Hippocampal formation (tissue), 2 donors: ENCODE results near the gene PJA2.
"Not testable (repeated sequence)": the region's sequence is repeated elsewhere in the genome, so short reads cannot be mapped to it uniquely, and the experiment has no call there.

Source experiments
- DNase-seq, 2 donors: peaks; one replicate each; lab custom pipeline; 2025; lab: John Stamatoyannopoulos, UW

PJA2 gene, protein sequence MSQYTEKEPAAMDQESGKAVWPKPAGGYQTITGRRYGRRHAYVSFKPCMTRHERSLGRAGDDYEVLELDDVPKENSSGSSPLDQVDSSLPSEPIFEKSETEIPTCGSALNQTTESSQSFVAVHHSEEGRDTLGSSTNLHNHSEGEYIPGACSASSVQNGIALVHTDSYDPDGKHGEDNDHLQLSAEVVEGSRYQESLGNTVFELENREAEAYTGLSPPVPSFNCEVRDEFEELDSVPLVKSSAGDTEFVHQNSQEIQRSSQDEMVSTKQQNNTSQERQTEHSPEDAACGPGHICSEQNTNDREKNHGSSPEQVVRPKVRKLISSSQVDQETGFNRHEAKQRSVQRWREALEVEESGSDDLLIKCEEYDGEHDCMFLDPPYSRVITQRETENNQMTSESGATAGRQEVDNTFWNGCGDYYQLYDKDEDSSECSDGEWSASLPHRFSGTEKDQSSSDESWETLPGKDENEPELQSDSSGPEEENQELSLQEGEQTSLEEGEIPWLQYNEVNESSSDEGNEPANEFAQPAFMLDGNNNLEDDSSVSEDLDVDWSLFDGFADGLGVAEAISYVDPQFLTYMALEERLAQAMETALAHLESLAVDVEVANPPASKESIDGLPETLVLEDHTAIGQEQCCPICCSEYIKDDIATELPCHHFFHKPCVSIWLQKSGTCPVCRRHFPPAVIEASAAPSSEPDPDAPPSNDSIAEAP

DNA sequence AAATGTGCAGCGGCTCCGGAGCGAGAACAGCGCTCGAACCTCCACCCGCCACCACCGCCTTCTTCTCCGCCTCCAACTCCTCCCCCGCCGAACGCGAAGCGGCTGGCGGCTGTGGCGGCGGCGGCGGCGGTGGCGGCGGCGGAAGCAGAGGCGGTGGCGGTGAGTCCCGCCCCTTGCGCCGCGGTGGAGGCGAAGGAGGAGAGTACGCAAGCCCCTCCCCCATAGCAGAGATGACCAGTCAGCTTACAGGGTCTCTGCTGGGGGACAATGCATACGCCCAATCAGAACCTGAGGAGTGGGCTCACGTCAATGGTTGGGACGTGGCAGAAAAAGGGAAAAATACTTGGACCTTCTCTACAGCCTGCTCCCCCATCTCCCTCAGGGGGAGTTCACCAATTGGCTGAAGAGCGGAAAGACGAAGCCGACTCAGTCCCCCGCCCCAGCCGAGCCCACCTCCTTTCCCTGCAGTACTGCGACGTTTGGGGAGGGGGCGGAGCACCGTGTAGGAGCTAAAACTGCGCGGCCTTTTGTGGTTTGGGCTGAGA, at the start of gene PJA2:
Gene PJA2, minus strand, starts transcription at position 131 of the 545 bp plus-strand sequence. CDS start 26,541 bp downstream, outside the sequence.
- peak; percentile 98 for DNase-seq

DNA sequence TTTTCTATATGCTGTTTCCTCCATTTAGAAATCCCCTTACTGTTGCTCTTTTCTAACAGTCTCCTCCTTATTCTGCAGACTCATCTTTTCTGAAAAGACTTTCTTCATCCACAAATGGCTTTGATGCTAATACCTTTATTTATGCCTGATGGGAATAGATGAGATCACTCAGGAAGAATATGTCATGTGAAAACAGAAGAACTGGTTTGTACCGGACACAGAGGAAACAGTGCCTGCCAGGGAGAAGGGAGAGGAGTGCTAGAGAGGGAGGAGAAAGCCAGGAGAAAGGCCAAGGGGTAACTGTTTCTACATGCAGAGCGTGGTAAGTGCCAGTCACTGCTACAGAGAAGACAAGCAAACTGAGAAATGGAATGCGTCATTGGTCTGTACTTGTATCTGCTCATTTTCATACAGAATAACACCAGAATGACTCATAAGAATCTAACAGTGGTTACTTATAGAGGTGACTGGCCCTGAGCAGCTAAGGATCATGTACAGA, 45.9 kb upstream of the PJA2 start:
- DNase-seq = no peak

DNA sequence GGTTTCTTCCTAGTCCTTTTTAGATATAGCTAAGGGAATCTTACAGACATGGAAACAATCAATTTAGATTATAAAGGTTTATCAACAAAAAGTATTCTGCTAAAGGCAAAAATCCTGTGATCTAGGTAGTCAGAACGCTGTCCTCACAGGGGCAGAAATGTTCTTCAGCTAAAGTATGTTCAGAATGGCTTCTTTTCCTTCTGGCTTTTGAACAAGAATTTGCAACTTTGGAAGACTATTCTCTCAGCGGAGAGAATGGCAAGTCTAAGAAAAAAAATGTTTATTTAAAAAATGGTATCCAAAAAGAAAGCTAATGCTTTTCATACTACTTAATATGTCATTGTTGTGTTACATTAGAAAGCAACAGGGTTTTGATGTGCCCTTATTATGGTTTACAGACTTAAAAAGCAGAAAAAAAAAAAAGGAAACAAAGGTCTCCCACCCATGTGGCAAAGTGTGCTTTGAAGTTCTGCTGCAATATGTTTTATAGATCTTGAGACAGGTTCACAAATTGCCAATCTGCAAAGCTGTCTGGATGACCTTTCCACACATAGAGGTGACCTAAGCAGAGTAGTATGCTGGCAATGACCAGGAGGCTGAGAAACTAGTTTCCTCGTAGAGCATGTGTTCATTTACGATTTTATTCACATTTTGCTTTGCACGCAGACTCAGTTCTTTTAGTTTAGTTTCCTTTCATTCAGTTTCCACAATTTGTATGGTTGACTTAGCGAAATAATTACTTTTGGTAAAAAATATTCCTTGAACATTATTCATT, 45.1 kb upstream of the PJA2 start:
- no peak for DNase-seq

DNA sequence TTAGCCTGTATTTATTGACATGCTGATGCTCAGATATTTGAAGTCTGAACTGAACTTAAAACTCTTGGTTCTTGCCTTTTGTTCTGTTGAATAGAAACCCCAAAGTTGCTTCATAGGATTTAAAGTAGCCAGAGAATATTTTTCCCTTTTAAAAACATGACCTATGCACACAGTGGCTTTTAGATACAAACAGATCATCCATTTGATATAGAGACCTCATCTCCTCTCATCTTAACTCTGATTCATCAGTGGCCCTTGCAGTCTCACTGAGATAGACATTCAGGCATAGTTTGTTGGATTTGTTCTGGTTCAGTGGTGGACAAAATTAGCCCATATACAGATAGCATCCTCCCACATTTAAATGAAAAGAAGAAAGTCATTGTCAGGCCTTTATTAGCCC, 43.5 kb upstream of the PJA2 start:
- no peak for DNase-seq

DNA sequence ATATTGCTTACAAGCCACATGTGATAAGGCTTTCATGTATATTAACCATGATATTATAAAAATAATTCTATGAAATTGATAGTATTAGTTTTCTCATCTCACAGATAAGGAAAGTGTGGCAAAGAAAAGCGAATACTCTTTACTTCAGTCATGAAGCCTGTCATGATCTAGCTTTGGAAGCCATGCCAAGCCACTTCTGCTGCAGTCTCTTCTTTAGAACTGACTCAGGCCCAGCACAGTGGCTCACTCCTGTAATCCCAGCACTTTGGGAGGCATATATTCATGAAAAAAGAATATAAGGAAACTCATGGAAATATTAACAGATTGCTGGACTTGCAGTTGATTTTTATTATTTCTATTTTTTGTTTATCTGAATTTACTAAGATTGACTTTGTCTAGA, 42.9 kb upstream of the PJA2 start:
- DNase-seq = no peak

DNA sequence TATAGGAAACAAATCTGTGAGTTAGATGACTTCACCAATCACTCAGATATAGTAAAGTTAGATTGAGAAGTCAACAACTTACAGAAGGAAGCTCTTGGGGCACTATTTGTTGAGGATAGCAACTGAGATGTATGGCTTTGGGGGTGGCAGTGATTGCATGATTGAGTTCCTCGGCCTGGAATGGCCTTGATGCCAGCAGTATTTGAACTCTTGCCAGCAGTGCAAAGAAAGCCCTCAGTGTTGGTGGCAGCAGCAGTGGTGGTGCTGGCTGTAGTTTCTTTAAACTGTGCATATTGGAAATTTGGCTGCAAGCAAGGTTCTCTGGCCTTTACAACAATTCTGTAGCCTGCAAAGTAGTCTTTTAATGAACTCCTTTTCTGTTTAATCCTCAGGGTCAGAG, 41.4 kb upstream of the PJA2 start:
- DNase-seq = peak; percentile 58 to 60

DNA sequence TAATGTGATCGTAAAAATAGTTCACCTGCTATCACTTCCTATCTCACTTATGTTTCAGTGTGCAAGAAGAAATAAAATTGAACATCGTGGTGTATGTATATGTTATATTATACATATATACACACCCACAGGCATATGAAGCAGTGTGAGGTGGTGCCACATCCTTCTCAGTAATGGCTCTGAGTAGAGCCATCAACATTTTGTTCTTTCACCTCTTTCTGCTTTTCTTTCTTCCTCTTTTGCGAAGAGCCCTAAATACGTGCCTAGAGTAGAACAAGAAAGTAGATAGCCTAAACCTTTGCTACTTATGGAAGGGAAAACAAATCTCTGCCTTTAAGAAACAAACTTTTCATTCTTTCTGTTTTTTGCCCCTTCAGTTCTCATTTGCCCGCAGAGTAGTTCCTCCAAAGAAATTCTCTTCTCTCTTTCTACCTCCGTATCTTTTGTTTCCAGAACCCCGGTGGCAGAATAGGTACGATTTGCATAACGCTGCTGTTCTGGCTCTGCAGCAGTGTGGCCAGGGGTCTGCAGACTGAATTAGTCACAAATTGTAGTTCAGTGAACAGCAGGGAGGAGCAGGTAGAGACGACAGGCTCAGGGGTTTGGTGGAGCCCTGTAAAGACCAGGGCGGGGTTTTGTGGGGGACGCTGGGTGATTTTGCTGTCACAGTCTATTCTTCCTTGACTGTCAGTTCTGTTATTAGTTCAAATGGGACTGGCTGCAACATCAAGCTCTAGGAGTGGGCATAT, 40.5 kb upstream of the PJA2 start:
- no peak for DNase-seq

DNA sequence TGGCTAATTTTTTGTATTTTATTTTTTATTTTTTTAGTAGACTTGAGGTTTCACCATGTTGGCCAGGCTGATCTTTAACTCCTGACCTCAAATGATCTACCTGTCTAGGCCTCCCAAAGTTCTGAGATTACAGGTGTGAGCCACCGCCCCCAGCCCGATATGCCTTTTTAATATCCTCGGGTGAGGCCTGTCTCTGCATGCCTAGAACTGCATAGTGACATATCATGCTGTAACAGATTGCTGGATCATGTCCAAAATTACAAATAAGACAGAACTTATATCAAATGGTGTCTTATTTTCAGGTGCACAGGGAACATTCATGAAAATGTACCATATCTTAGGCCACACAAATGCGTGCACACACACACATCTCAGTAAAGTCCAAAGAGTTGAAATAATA, 39.1 kb upstream of the PJA2 start:
- DNase-seq = no peak

DNA sequence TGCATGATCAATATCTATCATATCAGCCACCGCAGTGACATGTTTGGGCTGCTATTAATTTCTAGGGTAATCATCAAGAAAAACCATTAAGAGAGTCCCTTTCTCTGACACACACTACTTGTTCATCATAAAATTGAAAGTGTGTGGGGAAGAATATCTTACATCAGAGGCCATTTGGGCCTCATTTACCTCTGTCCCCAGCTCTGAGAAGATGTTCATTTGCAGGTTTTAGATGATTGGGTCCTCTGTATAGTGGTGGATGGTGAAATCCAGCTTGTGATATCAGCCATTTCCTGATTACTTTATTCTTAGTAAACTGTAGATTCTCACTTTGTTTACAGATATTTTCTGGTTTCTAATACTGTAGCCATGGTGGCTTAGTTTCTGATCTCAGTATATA, 29.8 kb upstream of the PJA2 start:
- DNase-seq = no peak

DNA sequence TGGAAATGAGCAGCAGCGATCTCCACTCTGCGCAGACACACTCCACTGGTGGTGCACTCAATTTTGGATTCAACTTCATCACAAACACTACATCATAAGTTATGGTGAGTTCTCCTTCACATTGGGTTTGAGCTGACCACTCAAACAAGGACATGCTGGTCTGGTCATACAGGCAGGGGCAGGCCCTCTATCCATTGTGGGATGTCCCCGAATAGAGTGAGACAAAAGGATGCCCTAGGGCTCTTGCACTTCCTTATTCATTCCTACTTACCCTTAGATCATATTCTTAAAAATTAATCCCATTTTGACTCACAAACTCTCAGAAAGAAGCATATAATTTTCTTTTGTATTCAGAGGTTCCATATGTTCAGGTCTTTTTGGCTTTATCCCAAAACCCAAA, 16.3 kb upstream of the PJA2 start:
- DNase-seq = no peak

DNA sequence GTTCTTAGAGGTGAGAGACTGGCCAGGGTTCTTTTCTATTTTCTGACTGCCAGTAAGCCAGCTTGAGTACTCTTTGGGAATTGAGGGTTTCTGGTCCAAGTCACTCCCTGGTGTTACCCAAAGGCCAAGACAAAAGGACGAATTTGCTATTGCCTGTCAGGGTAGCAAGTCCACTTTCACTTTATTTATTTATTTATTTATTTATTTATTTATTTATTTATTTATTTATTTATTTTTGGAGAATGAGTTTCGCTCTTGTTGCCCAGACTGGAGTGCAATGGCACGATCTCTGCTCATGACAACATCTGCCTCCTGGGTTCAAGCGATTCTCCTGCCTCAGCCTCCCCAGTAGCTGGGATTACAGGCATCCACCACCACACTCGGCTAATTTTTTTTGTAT, 15.7 kb upstream of the PJA2 start:
- DNase-seq = not testable (repeated sequence)

DNA sequence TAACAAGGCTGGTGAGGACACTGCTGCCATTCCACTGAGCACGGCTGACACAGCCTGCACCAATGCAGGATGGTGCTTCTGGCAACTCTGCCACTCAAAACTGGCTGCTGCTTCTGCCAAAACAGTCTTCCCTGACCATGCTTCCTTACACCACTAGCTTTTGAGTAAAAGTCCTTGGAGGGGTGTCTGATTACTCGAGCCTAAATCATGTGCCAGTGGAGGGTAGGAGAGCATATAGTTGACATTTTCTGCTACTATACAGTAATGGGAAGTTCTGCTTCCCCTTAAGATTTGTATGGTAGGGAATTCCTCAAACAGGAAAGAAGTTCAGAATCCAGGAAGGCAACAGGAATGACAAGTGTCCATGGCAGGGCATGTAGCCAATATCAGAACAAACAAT, 12.2 kb upstream of the PJA2 start:
- DNase-seq = no peak

DNA sequence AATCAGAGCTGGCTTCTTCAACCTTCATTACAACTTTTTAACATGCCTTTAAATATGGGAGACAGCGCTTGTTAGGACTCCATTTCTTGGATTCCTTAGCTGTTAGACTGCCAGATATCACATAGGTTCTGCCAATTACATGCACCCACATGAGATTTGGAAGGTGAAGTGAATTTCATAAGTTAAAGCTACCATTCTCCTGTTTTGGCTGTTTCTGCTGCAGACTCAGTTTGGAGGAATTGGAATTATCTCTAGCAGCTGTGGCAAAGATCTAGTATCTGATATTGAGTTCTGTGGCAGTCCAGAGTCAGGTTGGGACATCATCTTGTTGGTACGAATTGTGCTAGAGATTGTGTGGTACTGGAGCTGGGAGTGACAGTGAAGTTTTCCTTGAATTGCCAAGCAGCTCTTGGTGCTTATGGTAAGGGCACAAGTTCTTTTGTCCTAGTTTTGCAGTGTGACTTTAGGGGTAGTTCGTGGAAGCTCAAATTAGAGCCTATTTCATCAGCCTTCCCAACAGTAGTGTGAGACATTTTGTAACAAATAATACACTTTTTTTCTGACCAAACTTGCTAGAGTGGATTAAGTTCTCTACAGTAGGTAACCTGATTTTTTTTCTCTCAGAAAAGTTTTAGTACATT, 9.1 kb upstream of the PJA2 start:
- DNase-seq = no peak

DNA sequence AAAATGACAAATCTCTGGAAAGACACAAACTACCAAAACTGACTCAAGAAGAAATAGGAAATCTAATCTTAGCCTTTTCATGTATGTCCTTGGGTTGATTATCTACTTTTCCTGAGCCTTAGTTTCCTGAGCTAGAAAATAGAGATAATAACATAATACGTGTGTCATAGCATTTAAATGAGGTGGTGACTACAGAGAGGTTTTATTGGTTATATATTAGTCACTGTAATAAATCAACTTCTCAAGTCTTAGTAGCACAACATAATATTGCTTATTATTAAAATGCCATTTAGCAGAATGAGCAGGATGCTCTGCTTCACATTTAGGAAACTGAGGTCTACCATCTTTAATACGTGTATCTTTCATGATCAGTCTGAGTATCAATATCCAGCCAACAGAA, 7.1 kb upstream of the PJA2 start:
- DNase-seq = no peak

DNA sequence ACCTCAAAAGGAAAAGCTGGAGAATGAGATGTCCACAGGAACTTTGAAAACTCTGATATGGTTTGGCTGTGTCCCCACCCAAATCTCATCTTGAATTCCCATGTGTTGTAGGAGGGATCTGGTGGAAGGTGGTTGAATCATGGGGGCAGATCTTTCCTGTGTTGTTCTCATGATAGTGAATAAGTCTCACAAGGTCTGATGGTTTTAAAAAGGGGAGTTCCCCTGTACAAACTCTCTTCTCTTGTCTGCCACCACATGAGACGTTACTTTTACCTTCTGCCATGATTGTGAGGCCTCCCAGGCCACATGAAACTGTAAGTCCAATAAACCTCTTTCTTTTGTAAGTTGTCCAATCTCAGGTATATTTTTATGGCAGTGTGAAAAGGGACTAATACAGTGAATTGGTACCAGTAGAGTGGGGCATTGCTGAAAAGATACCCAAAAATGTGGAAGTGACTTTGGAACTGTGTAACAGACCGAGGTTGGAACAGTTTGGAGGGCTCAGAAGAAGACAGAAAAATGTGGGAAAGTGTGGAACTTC, 4.2 kb upstream of the PJA2 start:
- DNase-seq = not testable (repeated sequence)

DNA sequence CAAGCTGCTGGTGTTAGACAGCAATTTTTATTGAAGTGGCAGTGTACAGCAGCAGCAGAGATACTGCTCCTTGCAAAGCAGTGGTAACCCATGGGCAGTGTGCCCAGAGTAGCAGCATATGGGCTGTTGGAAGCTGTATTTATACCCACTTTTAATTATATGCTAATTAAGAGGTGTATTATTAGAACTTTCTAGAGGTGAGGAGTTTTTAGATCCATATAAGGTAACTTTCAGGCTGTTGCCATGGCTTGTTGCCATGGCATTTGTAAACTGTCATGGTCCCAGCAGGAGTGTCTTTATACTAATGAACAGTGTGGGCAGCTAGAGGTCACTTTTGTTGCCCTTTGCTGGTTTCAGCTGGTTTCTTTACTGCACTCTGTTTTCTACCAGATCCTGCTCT, 3.7 kb upstream of the PJA2 start:
- DNase-seq = no peak

DNA sequence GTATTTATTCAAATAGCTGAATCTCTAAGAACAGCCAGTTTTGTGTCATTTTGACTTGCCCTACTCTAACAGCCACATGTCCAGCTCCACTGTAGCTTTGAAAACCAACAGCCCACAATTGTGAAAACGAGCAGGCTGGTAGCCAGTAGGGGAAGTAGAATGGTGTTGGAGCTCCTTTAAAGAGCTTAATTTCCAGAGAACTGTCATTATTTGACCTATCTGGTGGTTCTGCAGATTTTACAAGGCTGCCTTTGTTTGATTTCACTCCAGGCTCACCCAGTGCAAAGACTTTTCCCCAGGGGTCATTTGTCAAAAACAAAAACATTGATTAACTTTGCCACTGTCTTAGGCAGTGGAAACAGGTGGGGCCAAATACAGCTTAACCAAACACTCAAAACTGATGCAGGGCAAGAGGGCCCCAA, 3.2 kb upstream of the PJA2 start:
- peak in 1 of 2 donors; percentile 49 for DNase-seq

DNA sequence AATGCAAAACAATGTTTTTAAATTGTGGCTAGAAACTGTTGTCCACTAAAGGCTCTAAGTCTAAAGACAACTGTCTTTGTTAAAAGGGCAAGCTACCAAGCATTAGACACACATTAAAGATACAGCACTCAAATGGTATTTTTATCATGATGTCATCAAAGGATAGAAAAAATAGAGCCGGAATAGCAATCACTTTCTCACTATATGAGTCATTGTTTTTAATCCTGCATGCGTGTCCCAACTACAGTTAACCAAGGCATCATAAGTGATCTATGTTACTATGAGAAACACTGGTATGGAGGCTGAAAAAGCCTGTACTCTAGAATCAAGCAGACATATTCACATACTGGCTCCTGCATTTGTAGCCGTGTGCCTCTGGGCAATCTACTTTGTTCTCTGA, 1.9 kb upstream of the PJA2 start:
- no peak for DNase-seq

DNA sequence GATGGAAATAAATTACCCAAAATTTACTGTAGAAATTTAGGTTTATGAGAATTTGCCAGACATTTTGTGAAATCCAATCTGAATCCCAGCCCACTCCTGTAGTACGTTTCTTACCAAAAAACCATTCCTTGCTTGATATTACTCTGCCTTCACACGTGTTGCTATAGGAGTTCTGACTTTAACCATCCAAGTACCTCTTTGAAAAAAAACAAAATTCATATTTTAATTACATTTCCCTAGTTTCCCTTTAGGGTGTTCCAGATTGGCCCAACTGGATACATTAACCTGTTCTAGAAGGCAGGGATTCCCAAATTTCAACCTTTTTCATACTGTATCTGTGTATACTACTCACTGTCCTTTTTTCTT, 1.4 kb upstream of the PJA2 start:
- DNase-seq = no peak

DNA sequence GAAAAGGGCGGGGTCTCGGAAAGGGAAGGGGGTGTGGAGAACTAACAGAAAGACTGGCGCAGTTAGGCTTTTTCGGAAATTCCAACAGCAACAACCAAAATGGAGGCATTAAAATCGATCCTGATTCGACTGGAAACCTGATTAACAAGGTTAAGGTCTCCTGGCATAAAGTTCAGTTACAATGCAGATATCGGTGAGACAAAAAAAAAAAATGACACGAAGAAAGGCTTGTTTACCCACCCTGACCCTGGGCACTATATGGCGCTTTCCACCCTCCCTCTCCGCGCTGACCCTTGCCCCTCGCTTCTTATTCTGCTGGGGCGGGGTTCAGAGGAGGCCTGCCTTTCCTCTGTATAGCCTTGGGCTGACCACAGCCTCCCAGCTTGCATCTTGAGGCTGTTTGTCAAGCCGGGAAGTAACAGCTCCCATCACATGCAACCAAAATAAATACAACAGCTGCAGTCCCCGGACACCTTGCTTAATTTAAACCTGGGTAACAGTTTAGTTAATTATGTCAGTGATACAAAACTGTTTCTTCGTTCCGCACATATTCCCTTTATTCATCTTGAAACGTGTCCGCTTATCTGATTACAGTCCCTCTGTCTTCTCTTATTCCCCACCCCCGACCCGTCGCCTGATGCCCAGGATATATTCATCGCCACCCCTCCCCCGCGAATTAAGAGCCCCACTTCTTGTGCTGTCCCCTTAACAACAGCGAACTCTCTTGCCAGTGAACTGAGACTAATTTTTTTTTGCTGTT, 795 bp upstream of the PJA2 start:
- peak; percentile 60 to 87 for DNase-seq
